ENCODE data around the gene LIN9. TPM values are rescaled to one million over a fixed set of nuclear protein-coding genes. Genes with fewer than 3 reads are reported as not detected.
A peak's percentile ranks its signal among the peaks of the same experiment; 100 is the strongest.

LIN9 gene
- polyA plus RNA-seq, 1 experiment = 2.1 TPM

DNA sequence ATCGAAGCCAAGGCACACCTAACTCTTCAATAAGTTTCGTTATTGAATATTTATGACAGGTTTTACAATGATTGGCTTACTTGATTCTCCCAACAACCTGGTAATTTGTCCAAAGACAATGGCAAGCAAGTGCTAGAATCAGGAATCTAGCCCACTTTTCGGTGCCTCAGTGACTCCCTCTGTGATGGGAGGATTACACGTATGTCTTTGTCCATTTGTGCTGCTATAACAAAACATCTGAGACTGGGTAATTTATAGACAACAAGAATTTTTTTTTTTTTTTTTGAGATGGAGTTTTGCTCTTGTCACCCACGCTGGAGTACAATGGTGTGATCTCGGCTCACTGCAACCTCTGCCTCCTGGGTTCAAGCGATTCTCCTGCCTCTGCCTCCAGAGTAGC, 2.4 kb upstream of the LIN9 start:
- POLR2A ChIA-PET = interaction anchor here (0.6 kb wide), 1 partner anchor 12 kb away, joined by 10 read pairs; no protein-coding TSS in a partner anchor
- no peak overlapping the region for H3K4me3 ChIP-seq (ENCODE audit: low read depth, low read length)
- DNase-seq (ENCODE audit: low read depth) = no peak
- H3K27me3 ChIP-seq (ENCODE audit: control insufficient read depth, insufficient read depth, low read length) = no peaks in the 10 kb centered on the region; the same call in 1 of the 2 replicates
- TF ChIP-seq, protein P1, sequence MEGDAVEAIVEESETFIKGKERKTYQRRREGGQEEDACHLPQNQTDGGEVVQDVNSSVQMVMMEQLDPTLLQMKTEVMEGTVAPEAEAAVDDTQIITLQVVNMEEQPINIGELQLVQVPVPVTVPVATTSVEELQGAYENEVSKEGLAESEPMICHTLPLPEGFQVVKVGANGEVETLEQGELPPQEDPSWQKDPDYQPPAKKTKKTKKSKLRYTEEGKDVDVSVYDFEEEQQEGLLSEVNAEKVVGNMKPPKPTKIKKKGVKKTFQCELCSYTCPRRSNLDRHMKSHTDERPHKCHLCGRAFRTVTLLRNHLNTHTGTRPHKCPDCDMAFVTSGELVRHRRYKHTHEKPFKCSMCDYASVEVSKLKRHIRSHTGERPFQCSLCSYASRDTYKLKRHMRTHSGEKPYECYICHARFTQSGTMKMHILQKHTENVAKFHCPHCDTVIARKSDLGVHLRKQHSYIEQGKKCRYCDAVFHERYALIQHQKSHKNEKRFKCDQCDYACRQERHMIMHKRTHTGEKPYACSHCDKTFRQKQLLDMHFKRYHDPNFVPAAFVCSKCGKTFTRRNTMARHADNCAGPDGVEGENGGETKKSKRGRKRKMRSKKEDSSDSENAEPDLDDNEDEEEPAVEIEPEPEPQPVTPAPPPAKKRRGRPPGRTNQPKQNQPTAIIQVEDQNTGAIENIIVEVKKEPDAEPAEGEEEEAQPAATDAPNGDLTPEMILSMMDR (IDR thresholded peaks at IDR 0.05; ENCODE audit: insufficient read depth, low read depth, low read length) = no peak
- no peaks in the 10 kb centered on the region for H3K36me3 ChIP-seq (ENCODE audit: control insufficient read depth, insufficient read depth, low read length)
- CTCF ChIA-PET = interaction anchor here (0.8 kb wide), 1 partner anchor 324 kb away, joined by 3 read pairs; no protein-coding TSS in a partner anchor

DNA sequence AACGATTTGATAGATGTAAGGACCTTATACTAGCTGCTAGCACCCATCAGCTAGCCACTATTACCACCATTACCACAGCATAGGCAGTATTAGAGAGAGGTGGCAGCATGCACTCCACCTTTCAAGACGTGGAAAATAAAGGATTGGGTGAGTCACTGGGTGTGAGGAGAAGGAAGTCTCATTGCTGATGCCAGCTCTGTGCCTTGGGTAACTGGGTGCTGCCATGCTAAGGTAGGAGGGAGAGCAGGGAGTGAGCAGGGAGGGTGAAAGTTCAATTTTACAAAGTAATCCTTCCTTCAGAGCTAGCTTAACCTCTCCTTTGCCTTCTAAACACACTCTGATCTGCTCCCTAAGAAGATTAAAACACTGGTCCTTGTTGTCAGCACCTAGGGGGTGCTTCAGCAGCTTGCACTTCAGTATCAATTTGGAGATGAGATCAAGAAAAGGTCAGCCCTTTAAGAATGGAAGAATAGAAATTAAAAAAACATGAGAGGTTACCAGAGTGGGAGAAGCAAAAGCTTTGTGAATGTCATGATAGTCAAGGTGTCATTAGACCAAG, 1.8 kb upstream of the LIN9 start:
- DNase-seq (ENCODE audit: low read depth) = no peak
- CTCF ChIA-PET = interaction anchor here (0.8 to 2.1 kb wide), 3 partner anchors 23 to 324 kb away, joined by 3 to 7 read pairs (median 3); no protein-coding TSS in a partner anchor
- POLR2A ChIA-PET = no interaction called here
- TF ChIP-seq, protein P1 (IDR thresholded peaks at IDR 0.05; ENCODE audit: insufficient read depth, low read depth, low read length) = no peak
- Histone ChIP-seq H3K4me3 (ENCODE audit: low read depth, low read length) (no peak overlapping the region), H3K36me3 (ENCODE audit: control insufficient read depth, insufficient read depth, low read length) (no peaks in the 10 kb centered on the region), H3K27me3 (ENCODE audit: control insufficient read depth, insufficient read depth, low read length) (no peaks in the 10 kb centered on the region)

DNA sequence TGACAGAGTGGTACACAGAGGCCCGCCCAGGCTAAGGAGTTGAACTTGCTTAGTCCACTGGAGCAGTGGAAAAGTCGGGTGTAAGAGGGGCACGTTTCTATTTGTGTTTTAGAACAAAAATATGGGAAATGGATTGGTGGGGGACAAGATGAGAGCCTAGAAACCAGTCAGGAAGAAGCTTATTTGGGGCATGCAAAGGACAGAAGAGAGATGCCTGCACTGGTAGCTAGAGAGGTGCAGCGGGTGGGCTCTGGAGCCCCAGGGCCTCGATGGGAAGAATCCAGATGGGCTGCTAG, 1.2 kb upstream of the LIN9 start:
- Histone ChIP-seq H3K27me3 (ENCODE audit: control insufficient read depth, insufficient read depth, low read length) (no peaks in the 10 kb centered on the region), H3K4me3 (ENCODE audit: low read depth, low read length) (no peak overlapping the region), H3K36me3 (ENCODE audit: control insufficient read depth, insufficient read depth, low read length) (no peaks in the 10 kb centered on the region)
- TF ChIP-seq, protein P1 (IDR thresholded peaks at IDR 0.05; ENCODE audit: insufficient read depth, low read depth, low read length) = no peak
- CTCF ChIA-PET = interaction anchor here (1.4 to 2.1 kb wide), 2 partner anchors 23 to 39 kb away, joined by 3 to 7 read pairs; no protein-coding TSS in a partner anchor
- POLR2A ChIA-PET = no interaction called here
- no peak for DNase-seq (ENCODE audit: low read depth)

DNA sequence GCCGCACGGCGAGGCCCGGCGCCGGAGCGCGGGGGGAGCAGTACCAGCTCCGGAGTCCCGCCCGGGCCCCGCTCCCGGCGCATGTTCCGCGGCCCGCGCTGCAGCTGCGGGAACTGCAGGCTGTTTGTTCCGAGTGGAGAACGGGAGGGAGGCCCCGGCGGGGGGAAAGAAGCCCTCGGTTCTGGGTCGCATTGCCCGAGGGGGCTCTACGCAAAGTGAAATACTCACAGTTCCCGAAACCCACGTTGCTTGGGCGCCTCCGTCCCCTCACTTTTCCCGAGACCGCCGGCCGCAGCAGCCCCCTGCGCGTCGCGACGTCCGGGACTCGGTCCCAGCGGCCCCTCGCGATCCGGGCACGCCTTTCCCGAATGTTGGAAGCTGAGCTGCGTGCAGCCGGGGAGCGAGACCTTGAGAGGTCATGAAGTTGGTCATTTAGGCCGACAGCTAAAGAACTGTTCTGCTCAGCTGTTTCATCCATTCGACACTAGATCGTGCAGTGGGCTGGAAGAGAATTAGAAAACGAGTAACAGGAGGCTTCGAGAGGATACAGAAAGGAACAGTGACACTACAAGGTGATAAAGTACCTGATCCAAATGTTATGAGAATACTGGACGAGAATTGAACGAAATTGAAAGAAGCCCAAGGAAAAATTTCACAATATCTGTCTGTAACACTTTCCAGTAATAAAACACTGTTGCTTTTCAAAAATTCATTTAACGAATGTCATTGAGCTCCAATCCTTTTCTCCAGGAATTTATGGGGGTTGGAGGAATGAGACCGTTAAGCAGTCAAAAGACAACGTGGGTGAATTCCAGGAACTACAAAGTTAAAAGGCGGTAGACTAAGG, 657 bp upstream of the LIN9 start:
- ChIA-PET CTCF (interaction anchor here (0.6 to 2.1 kb wide), 5 partner anchors 12 to 603 kb away, joined by 3 to 7 read pairs (median 3); no protein-coding TSS in a partner anchor), POLR2A (interaction anchor here (0.5 kb wide), 1 partner anchor 931 kb away, joined by 6 read pairs; no protein-coding TSS in a partner anchor)
- no peaks in the 10 kb centered on the region for H3K27me3 ChIP-seq (ENCODE audit: control insufficient read depth, insufficient read depth, low read length)
- H3K4me3 ChIP-seq (ENCODE audit: low read depth, low read length) = peak overlapping the region; percentile 98
- no peaks in the 10 kb centered on the region for H3K36me3 ChIP-seq (ENCODE audit: control insufficient read depth, insufficient read depth, low read length)
- no peak for DNase-seq (ENCODE audit: low read depth)
- TF ChIP-seq, protein P1 (IDR thresholded peaks at IDR 0.05; ENCODE audit: insufficient read depth, low read depth, low read length) = peak; percentile 30; the same call in 1 of the 2 replicates

DNA sequence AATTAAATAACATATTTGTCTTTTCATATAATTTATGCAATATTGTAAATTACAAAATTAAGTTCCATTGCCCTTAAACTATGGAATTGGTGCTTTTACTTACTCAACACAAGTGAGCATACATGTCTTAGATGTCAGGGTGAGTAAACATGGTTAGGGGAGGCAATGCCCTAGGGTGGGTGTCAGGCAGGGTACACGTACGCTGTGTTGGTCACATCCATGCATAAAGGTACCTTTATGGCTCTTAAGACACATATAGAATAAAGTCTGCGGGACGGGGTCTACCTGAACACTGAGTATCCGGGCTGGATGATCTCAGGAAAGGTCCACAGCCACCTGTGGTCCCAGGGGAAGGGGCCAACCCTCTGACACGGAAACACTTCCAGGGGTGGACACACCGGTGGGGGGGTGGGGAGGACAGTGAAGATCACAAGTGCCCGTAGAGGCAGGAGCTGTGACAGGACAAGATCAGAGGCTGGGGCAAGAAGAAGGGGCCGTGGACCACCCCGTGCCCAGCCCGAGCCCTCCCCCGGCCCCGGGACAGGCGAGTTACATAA, 720 bp downstream of the LIN9 start:
- DNase-seq (ENCODE audit: low read depth) = no peak

More for the DNA sequence above, 720 bp downstream of the LIN9 start:
- TF ChIP-seq, protein P1 (IDR thresholded peaks at IDR 0.05; ENCODE audit: insufficient read depth, low read depth, low read length) = no peak
- Histone ChIP-seq H3K27me3 (ENCODE audit: control insufficient read depth, insufficient read depth, low read length) (no peaks in the 10 kb centered on the region), H3K36me3 (ENCODE audit: control insufficient read depth, insufficient read depth, low read length) (no peaks in the 10 kb centered on the region), H3K4me3 (ENCODE audit: low read depth, low read length) (peak overlapping the region; percentile 98)
- ChIA-PET POLR2A (no interaction called here), CTCF (interaction anchor here (1.2 to 2.1 kb wide), 2 partner anchors 20 to 25 kb away, joined by 3 to 7 read pairs; no protein-coding TSS in a partner anchor)
